CD4-positive, alpha-beta memory T cell (primary cell): ENCODE results near the gene KCNC3. TPM values are rescaled to one million over a fixed set of nuclear protein-coding genes. Genes with fewer than 3 reads are reported as not detected.

Experiments used
- CTCF ChIA-PET: fragments of 350-600 bp; sonication (Branson Sonifier 250); formaldehyde crosslinking; loops from one replicate; lab custom pipeline; 2021; ENCODE audit warnings: inconsistent platforms; ENCODE audit not compliant: partially characterized antibody; lab: Charles Lee
- POLR2A ChIA-PET: fragments of 350-600 bp; sonication (Branson Sonifier 250); formaldehyde crosslinking; loops from one replicate; lab custom pipeline; 2021; ENCODE audit not compliant: partially characterized antibody; lab: Charles Lee
- DNase-seq, 5 donors: peaks; one replicate each; pipeline versions ENCODE4 v3.0.0 to v3.0.0-alpha.2; 2020 to 2022; ENCODE audit warnings: mixed read lengths in 1 of 5
- H3K27ac ChIP-seq: one replicate; pipeline ENCODE4 v1.7.0; 2013; ENCODE audit warnings: low read depth, low read length
- H3K27me3 ChIP-seq: 2 replicates; pipeline ENCODE4 v1.7.0; 2013; ENCODE audit warnings: mild to moderate bottlenecking, low read length, moderate library complexity; ENCODE audit not compliant: insufficient read depth
- H3K36me3 ChIP-seq: 2 replicates; pipeline ENCODE4 v1.7.0; 2013; ENCODE audit warnings: mild to moderate bottlenecking, low read length, moderate library complexity; ENCODE audit not compliant: insufficient read depth
- H3K4me1 ChIP-seq: 2 replicates; pipeline ENCODE4 v1.7.0; 2013; ENCODE audit warnings: mild to moderate bottlenecking, low read length, moderate library complexity; ENCODE audit not compliant: insufficient read depth
- H3K4me3 ChIP-seq, 2 donors: one replicate each; pipeline ENCODE4 v1.7.0; 2013; ENCODE audit warnings: low read length in 2 of 2, mild to moderate bottlenecking in 1 of 2
- H3K9me3 ChIP-seq, 2 donors: one replicate each; pipeline ENCODE4 v1.7.0; 2013; ENCODE audit warnings: low read length in 2 of 2, control low read depth in 1 of 2; ENCODE audit not compliant: control insufficient read depth in 1 of 2
- H3K27ac Mint-ChIP-seq, 7 donors: one replicate each; pipeline ENCODE4 v1.8.0; 2020 to 2021; ENCODE audit warnings: mixed read lengths in 7 of 7, mild to moderate bottlenecking in 6 of 7, inconsistent platforms in 3 of 7, moderate library complexity in 3 of 7
- H3K27me3 Mint-ChIP-seq, 2 donors: one replicate each; pipeline ENCODE4 v1.8.0; 2020 to 2021; ENCODE audit warnings: mixed read lengths in 2 of 2
- H3K36me3 Mint-ChIP-seq, 2 donors: one replicate each; pipeline ENCODE4 v1.8.0; 2020 to 2021; ENCODE audit warnings: mixed read lengths in 2 of 2, inconsistent platforms in 1 of 2, mild to moderate bottlenecking in 1 of 2
- H3K4me1 Mint-ChIP-seq, 4 donors: one replicate each; pipeline ENCODE4 v1.8.0; 2020 to 2021; ENCODE audit warnings: mixed read lengths in 4 of 4, mild to moderate bottlenecking in 1 of 4
- H3K4me3 Mint-ChIP-seq, 8 donors: one replicate each; pipeline ENCODE4 v1.8.0; 2020 to 2021; ENCODE audit warnings: mixed read lengths in 8 of 8, mild to moderate bottlenecking in 7 of 8, moderate library complexity in 6 of 8, inconsistent platforms in 3 of 8
- H3K9me3 Mint-ChIP-seq, 8 donors: one replicate each; pipeline ENCODE4 v1.8.0; 2020 to 2021; ENCODE audit warnings: mixed read lengths in 8 of 8, mild to moderate bottlenecking in 5 of 8, inconsistent platforms in 3 of 8, moderate library complexity in 1 of 8
- intact Hi-C: fragments of 100-400 bp; cut with micrococcal nuclease; formaldehyde crosslinking; loops from one replicate; pipeline ENCODE4 v1.15.1; 2023
- polyA plus RNA-seq, 2 donors: library from polyadenylated mRNA; unstranded; fragments of 300-500 nt; fragmentation: Illumina TruSeq; gene quantifications; one replicate each; pipeline ENCODE4 v1.2.3, GENCODE V29; 2021
- total RNA-seq, 2 experiments: library from RNA; stranded (reverse); gene quantifications; one replicate each; pipeline ENCODE4 v1.2.3, GENCODE V29; 2021

Gene KCNC3
- total and polyA plus RNA-seq, 4 experiments from 2014 or later, result 1.6 to 1.7 TPM; not detected in 2

DNA sequence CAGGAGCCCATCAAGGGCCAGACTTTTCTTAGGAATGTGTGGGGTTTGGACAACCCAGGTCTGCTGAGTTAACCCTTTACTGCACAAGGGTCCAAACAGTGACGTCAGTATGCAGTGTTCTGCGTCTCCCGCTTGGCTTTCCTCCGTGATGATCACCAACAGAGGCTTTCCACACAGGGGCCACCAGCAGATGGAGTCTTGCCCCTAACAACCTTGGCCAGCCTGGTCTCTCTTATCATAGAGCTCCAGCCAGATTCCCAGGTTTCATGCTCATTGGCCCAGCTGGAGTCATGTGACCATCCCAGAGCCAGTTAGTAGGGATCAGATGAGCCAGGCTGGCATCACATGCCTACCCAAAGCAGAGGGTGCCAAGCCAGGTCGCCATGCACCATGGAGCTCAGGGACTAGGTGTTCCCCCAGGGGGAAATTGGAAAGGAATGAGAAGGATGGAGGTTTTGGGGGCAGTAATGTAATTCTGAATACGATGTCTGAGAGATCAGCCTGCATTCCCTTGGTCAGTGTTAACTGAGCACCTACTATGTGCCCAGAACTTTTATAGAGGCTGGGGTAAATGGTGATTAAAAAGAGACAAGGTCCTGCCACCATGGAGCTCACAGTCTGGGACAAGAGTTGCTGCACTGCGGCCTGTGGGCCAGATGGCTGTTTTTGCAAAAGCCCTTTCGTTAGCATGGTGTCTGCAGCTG is 64.5 kb downstream of the KCNC3 start:
- H3K9me3 ChIP-seq, result no peaks in the 10 kb centered on the region
- peaks cover 10 to 24% of the 10 kb centered on the region in 2 donors for H3K27me3 Mint-ChIP-seq
- ChIA-PET POLR2A (no interaction called here), CTCF (no interaction called here)
- H3K9me3 Mint-ChIP-seq, result peaks cover 0 to 3% (median 0%) of the 10 kb centered on the region in 8 donors
- peaks cover 0 to 4% (median under 1%) of the 10 kb centered on the region in 4 donors for H3K4me1 Mint-ChIP-seq
- intact Hi-C loops, result no loop called here
- H3K36me3 ChIP-seq, result no peaks in the 10 kb centered on the region
- no peak for DNase-seq
- no peaks in the 10 kb centered on the region for H3K36me3 Mint-ChIP-seq
- no peaks in the 10 kb centered on the region for H3K4me1 ChIP-seq
- H3K27ac ChIP-seq, result no peak overlapping the region
- no peak overlapping the region for H3K4me3 ChIP-seq
- no peaks in the 10 kb centered on the region for H3K27me3 ChIP-seq
- no peak overlapping the region for H3K27ac Mint-ChIP-seq
- H3K4me3 Mint-ChIP-seq, result no peak overlapping the region

DNA sequence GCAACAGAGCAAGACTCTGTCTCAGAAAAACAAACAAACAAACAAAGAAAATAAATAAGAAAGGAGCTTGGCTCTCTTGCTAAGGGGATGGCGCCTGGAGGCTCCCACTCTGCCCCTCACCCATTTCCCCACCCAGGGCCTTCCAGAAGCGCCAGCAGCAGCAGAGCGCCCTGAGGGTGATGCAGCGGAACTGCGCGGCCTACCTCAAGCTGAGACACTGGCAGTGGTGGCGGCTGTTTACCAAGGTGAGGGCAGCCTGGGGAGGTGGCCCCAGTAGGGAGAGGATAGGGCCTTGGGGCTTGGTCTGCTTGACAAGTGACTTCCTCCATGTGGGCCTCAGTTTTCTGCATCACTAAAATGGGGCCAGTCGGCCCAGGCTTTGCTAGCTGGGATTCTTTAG is 66.0 kb downstream of the KCNC3 start:
- no peaks in the 10 kb centered on the region for H3K9me3 ChIP-seq
- POLR2A ChIA-PET, result no interaction called here
- CTCF ChIA-PET, result no interaction called here
- Mint-ChIP-seq H3K4me1 (peaks cover 0 to 4% (median under 1%) of the 10 kb centered on the region in 4 donors), H3K27ac (no peak overlapping the region), H3K4me3 (no peak overlapping the region), H3K36me3 (no peaks in the 10 kb centered on the region), H3K27me3 (peaks cover 9 to 19% of the 10 kb centered on the region in 2 donors), H3K9me3 (peaks cover 0 to 2% (median 0%) of the 10 kb centered on the region in 8 donors)
- no peaks in the 10 kb centered on the region for H3K27me3 ChIP-seq
- no peak for DNase-seq
- no peaks in the 10 kb centered on the region for H3K4me1 ChIP-seq
- H3K4me3 ChIP-seq, result no peak overlapping the region
- intact Hi-C loops, result no loop called here
- no peaks in the 10 kb centered on the region for H3K36me3 ChIP-seq
- no peak overlapping the region for H3K27ac ChIP-seq

Other genes with a start within 250 kb of the KCNC3 start
- not detected for gene IZUMO2, start 166.1 kb downstream of the KCNC3 start, total RNA-seq
- gene IZUMO2, start 166.1 kb downstream of the KCNC3 start, polyA plus RNA-seq, result not detected
- gene MYH14, start 125.8 kb downstream of the KCNC3 start, total RNA-seq, result not detected
- not detected for gene MYH14, start 125.8 kb downstream of the KCNC3 start, polyA plus RNA-seq
- 1 to 10 TPM; 4.8 to 6.6 TPM for gene NAPSA, start 36.3 kb upstream of the KCNC3 start, total RNA-seq
- gene NAPSA, start 36.3 kb upstream of the KCNC3 start, polyA plus RNA-seq, result under 1 TPM; 0.57 to 0.61 TPM
- gene NR1H2, start 47.1 kb upstream of the KCNC3 start, total RNA-seq, result 100 to 1,000 TPM; 103 to 109 TPM
- gene NR1H2, start 47.1 kb upstream of the KCNC3 start, polyA plus RNA-seq, result 10 to 100 TPM; 86.9 to 88.0 TPM
- gene POLD1, start 55.0 kb upstream of the KCNC3 start, total RNA-seq, result 10 to 100 TPM; 40.4 to 41.1 TPM
- gene POLD1, start 55.0 kb upstream of the KCNC3 start, polyA plus RNA-seq, result 10 to 100 TPM; 29.3 to 30.7 TPM
- not detected for gene SPIB, start 89.6 kb upstream of the KCNC3 start, total RNA-seq
- gene SPIB, start 89.6 kb upstream of the KCNC3 start, polyA plus RNA-seq, result 1 to 10 TPM in 1 of 2 donors, not detected in 1; 1.9 TPM
- not detected for gene MYBPC2, start 103.5 kb upstream of the KCNC3 start, total RNA-seq
- under 1 TPM in 1 of 2 donors, not detected in 1; 0.10 TPM for gene MYBPC2, start 103.5 kb upstream of the KCNC3 start, polyA plus RNA-seq
- 10 to 100 TPM; 83.7 to 92.6 TPM for gene EMC10, start 147.1 kb upstream of the KCNC3 start, total RNA-seq
- gene EMC10, start 147.1 kb upstream of the KCNC3 start, polyA plus RNA-seq, result 10 to 100 TPM in 1 of 2 donors, 1 to 10 TPM in 1; 7.8 to 10.1 TPM
- gene GARIN5A, start 147.5 kb upstream of the KCNC3 start, total RNA-seq, result under 1 TPM in 1 of 2 experiments, not detected in 1; 0.61 TPM
- under 1 TPM; 0.39 to 0.44 TPM for gene GARIN5A, start 147.5 kb upstream of the KCNC3 start, polyA plus RNA-seq
- 10 to 100 TPM; 29.5 to 35.8 TPM for gene JOSD2, start 181.8 kb upstream of the KCNC3 start, total RNA-seq
- 10 to 100 TPM; 22.4 to 28.0 TPM for gene JOSD2, start 181.8 kb upstream of the KCNC3 start, polyA plus RNA-seq
- gene ASPDH, start 184.5 kb upstream of the KCNC3 start, total RNA-seq, result not detected
- not detected for gene ASPDH, start 184.5 kb upstream of the KCNC3 start, polyA plus RNA-seq
- not detected for gene LRRC4B, start 239.1 kb upstream of the KCNC3 start, total RNA-seq
- under 1 TPM in 1 of 2 donors, not detected in 1; 0.08 TPM for gene LRRC4B, start 239.1 kb upstream of the KCNC3 start, polyA plus RNA-seq